Effector CD4-positive, alpha-beta T cell (primary cell): ENCODE results near the gene UGT2A1.

Source experiments
- DNase-seq: peaks from one replicate; pipeline ENCODE4 v3.0.0-alpha.2; 2020

UGT2A1 gene

GRCh38 chr4:69584135-69584534 is 68.9 kb downstream of the UGT2A1 start:
- no peak for DNase-seq

DNA sequence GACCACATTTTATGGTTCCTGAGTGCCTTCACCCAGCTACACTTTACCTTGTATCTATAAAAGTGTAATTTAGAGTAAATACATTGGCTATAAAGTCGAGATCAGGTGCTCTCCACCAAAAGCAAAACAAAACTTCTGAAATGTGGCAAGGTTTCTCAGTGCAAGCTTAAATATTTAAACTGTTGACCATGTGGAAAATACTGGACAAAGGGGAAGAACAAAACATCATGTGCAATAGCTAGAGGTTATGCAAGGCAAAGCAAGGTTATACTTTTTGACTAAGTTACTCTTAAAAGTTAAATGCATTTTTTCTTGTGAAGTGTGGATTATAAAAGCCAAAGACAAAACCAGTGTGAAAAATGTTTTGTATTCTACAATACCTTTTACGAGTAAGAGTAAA is 69.5 kb downstream of the UGT2A1 start:
- no peak for DNase-seq

DNA sequence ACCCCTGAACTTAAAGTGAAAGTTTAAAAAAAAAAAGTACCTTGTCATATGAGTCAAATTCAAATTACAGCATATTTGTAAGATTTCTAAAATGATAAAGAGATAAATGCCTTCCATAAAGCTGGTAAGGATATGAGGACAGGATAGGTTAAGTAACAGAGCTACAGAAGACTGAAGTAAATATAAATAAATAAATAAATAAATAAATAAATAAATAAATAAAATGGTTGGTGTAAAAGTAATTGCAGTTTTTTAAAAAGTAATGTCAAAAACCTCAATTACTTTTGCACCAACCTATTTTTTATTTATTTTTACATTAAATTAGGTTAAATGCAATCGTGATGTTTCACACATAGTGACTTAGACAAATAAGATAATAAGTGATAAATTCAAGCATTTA is 75.8 kb downstream of the UGT2A1 start:
- no peak for DNase-seq

GRCh38 chr4:69576251-69576877 is 76.7 kb downstream of the UGT2A1 start:
- no peak for DNase-seq

GRCh38 chr4:69568787-69569186 is 84.3 kb downstream of the UGT2A1 start:
- DNase-seq = no peak

GRCh38 chr4:69563424-69563823 is 89.6 kb downstream of the UGT2A1 start:
- DNase-seq = no peak

DNA sequence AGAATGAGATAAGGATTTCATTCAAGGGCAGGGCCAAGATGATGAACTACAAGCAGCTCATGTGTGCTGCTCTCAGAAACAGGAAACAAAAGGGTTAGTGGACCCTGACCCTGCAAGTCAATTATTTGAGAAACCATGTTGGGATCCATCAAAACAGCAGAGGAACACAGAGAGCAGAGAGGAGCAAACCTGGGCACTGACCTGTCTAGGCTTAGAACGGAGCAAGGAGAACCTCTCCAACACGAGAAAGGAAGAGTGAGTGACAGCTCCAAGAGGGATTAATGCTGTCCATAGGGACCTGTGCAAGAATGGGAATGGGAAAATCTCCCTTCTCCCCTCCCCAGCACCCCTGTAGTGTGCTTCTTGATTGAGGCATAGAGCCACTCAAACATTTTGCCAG is 103.4 kb downstream of the UGT2A1 start:
- DNase-seq = no peak

DNA sequence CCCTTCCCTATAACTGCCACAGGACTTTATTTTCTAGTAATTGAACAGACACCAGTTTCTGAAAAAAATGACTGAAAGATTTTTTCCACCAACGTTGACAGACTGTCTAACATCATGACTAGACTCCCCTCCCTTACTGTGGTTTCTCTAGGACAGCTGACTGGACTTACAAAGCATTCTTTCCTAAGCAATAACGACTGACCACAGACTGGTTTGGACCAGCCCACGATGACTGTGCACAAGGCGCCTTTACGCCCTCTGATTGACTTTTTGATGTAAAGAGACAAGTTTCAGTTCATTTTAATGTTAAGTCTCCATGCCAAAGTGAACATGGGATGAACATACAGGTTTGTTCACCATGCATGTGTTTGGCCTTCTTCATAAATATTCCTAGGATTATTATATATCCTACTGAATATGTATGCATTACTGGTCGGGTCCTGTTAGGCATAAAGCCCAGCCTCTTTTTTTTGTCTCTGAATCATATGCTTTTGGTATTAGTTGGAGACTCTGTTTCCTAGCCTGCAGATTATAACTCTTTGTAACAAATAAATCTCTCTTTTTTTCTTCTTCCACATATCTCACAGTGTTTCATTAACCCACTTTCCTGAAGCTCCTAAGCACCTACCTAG is 106.8 kb downstream of the UGT2A1 start:
- no peak for DNase-seq
